Measurements from ENCODE around the gene SH3PXD2B. TPM values are rescaled to one million over a fixed set of nuclear protein-coding genes. Genes with fewer than 3 reads are reported as not detected.
A peak's percentile ranks its signal among the peaks of the same experiment; 100 is the strongest.
"Not testable (repeated sequence)": the region's sequence is repeated elsewhere in the genome, so short reads cannot be mapped to it uniquely, and the experiment has no call there.

The SH3PXD2B gene
- total RNA-seq, 4 donors from 2014 or later: 13.7 to 27.1 (median 21.1) TPM

DNA sequence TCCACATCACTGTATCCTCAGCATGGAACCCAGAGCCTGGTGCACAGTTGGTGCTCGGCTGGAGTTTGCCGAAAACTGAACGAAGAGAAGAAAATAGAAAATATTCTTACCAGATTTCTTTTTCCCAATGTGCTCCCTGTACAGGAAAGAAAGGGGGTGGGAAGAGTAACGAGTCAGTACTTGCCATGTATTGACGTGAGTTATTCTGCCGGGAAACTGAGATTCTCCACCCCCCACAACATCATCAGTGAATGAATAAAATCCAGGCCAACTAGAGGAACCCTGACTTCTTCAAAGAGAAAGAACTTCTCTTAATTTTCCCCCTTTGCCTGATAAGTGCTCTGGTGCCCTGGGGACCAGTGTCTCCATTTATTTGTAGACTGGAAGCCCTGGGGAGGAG lies 80.6 kb downstream of the SH3PXD2B start:
- DNase-seq: no peak
- no peak overlapping the region for H3K4me3 ChIP-seq (replicated peaks in 1 of 3)
- H3K36me3 ChIP-seq: no peaks in the 10 kb centered on the region
- no peak overlapping the region for H3K27ac ChIP-seq
- H3K9me3 ChIP-seq: no peaks in the 10 kb centered on the region
- intact Hi-C loops (cut with DNase I): no loop called here
- TF ChIP-seq, protein P1, sequence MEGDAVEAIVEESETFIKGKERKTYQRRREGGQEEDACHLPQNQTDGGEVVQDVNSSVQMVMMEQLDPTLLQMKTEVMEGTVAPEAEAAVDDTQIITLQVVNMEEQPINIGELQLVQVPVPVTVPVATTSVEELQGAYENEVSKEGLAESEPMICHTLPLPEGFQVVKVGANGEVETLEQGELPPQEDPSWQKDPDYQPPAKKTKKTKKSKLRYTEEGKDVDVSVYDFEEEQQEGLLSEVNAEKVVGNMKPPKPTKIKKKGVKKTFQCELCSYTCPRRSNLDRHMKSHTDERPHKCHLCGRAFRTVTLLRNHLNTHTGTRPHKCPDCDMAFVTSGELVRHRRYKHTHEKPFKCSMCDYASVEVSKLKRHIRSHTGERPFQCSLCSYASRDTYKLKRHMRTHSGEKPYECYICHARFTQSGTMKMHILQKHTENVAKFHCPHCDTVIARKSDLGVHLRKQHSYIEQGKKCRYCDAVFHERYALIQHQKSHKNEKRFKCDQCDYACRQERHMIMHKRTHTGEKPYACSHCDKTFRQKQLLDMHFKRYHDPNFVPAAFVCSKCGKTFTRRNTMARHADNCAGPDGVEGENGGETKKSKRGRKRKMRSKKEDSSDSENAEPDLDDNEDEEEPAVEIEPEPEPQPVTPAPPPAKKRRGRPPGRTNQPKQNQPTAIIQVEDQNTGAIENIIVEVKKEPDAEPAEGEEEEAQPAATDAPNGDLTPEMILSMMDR (IDR thresholded peaks at IDR 0.05): no peak
- TF ChIP-seq POLR2A (IDR thresholded peaks at IDR 0.05): no peak
- H3K27me3 ChIP-seq: no peaks in the 10 kb centered on the region
- H3K4me1 ChIP-seq: no peaks in the 10 kb centered on the region
- WGBS, 2 donors: 93 to 95% methylated on average over 6 of the region's 6 CpGs

DNA sequence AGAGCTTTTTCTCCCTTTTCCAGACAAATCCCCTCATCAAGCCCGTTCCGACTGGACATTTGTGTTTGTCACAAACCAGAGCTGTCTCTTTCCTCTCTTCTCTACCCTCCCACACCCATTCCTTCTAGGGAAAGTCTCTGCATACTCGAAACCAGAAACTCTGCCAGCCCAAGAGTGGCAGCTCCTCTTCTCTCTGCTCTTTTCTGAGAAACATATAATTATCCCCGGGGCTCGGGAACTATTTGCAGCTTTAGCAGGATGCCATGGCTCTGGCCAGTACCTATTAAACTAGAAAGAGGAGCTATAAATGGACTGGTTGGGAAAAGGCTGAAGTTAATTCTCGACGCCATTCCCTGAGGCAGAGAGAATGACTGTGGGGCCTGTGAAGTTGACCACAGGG lies 82.6 kb downstream of the SH3PXD2B start:
- H3K4me3 ChIP-seq (replicated peaks in 1 of 3): no peak overlapping the region
- 94 to 98% methylated on average over 7 of the region's 7 CpGs for WGBS, 2 donors
- DNase-seq: no peak
- no peak overlapping the region for H3K27ac ChIP-seq
- H3K4me1 ChIP-seq: no peaks in the 10 kb centered on the region
- intact Hi-C loops (cut with DNase I): no loop called here
- no peaks in the 10 kb centered on the region for H3K9me3 ChIP-seq
- no peaks in the 10 kb centered on the region for H3K27me3 ChIP-seq
- no peaks in the 10 kb centered on the region for H3K36me3 ChIP-seq
- TF ChIP-seq, protein P1 (IDR thresholded peaks at IDR 0.05): no peak
- TF ChIP-seq POLR2A (IDR thresholded peaks at IDR 0.05): no peak

DNA sequence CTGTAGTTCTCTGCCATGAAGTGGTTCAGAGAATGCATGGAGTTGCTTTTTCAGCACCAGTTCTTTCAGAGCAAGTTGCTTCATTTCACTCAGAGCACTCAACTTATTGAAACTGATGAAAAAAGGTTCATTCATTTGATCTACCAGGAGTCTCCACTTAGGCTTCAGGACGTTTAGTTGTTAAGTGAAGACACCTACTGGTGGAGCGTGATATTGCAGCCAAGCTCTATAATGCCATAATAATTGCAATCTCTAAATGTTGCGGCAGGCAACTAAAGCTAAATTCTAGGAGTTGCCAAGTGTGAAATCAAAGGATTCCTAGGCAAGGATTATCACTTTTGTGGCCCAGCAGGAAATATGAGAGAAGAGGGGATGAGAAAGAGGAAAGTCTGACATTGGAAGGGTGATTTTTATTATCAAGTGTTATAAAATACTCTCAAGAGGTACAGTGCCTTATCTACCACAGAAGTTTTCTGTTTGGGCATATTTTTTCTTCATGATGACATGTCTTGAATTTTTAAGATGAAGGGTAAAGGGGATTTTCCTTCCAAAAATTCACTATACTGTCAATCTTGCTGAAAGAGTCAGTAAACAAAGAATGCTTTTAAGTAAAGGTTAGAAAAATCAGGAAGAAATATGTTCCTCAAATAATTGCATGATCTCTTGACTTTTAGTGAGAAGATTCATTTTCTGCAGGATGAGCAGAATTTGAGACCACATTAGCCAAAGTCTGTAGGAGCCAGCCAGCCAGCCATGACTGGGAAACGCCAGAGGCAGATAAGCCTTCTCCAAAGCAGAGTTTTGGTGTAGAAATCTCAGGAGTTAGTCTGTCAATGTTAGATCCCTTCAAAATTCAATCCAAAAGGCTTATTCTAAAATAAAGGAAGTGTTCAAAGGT lies 83.4 kb downstream of the SH3PXD2B start:
- intact Hi-C loops (cut with DNase I): no loop called here
- H3K4me3 ChIP-seq (replicated peaks in 1 of 3): no peak overlapping the region
- H3K4me1 ChIP-seq: no peaks in the 10 kb centered on the region
- WGBS, 2 donors: 62 to 65% methylated on average over 4 of the region's 4 CpGs
- DNase-seq: no peak
- no peak for TF ChIP-seq POLR2A (IDR thresholded peaks at IDR 0.05)
- TF ChIP-seq, protein P1 (IDR thresholded peaks at IDR 0.05): peak in 1 of 6 experiments; percentile 30
- H3K36me3 ChIP-seq: no peaks in the 10 kb centered on the region
- no peak overlapping the region for H3K27ac ChIP-seq
- no peaks in the 10 kb centered on the region for H3K27me3 ChIP-seq
- H3K9me3 ChIP-seq: no peaks in the 10 kb centered on the region

DNA sequence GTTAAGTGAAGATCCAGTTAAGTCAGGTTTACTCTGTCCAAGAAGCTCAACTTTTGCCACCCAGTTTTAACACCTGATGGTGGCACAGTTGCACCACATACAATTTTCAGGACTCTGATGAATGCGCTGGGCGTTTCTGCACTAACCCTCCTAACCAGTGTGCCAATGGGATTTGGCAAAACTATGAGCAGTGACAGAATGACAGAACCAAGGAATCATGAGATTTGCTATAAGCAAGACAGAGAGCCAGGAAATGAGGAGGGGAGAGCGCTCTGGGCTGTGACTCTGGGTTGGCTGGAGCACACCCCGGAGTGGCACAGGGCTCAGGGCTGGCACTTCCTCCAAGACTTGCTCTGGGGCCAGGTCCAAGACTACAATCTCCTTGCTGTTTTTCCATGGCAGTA lies 84.1 kb downstream of the SH3PXD2B start:
- Histone ChIP-seq H3K27ac (no peak overlapping the region), H3K4me3 (replicated peaks in 1 of 3) (no peak overlapping the region), H3K36me3 (no peaks in the 10 kb centered on the region), H3K9me3 (no peaks in the 10 kb centered on the region), H3K4me1 (no peaks in the 10 kb centered on the region), H3K27me3 (no peaks in the 10 kb centered on the region)
- TF ChIP-seq, protein P1 (IDR thresholded peaks at IDR 0.05): no peak
- TF ChIP-seq POLR2A (IDR thresholded peaks at IDR 0.05): no peak
- no peak for DNase-seq
- WGBS, 2 donors: 91 to 95% methylated on average over 4 of the region's 4 CpGs
- intact Hi-C loops (cut with DNase I): no loop called here

DNA sequence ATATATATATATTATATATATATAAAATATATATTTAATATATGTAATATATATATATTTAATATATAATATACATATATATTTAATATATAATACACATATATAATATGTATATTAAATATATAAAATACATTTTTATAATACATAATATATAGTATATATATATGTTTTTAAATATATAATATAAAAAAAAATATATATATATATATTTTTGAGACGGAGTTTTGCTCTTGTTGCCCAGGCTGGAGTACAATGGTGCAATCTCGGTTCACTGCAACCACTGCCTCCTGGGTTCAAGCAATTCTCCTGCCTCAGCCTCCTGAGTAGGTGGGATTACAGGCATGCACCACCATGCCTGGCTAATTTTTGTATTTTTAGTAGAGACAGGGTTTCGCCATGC lies 85.6 kb downstream of the SH3PXD2B start:
- H3K4me3 ChIP-seq (replicated peaks in 1 of 3); DNase-seq; H3K27me3 ChIP-seq; intact Hi-C loops (cut with DNase I); H3K4me1 ChIP-seq; H3K9me3 ChIP-seq; H3K36me3 ChIP-seq; H3K27ac ChIP-seq: not testable (repeated sequence)
- 96 to 98% methylated on average over 3 of the region's 3 CpGs for WGBS, 2 donors

All from thyroid gland (tissue), 4 donors.